GM12875 (cell line): ENCODE measurements around the gene HEATR1.
"Not testable (repeated sequence)": the region's sequence is repeated elsewhere in the genome, so short reads cannot be mapped to it uniquely, and the experiment has no call there.

Experiments used
- H3K4me3 ChIP-seq: one replicate; pipeline ENCODE4 v1.5.1; 2011; ENCODE audit warnings: low read depth, low read length, control low read depth
- CTCF ChIP-seq: IDR thresholded peaks from 2 replicates; pipeline ENCODE4 v1.5.1; 2011; ENCODE audit warnings: low read depth, mild to moderate bottlenecking, control low read depth, inconsistent platforms, low read length, moderate library complexity, borderline replicate concordance; ENCODE audit not compliant: insufficient read depth

Gene HEATR1

DNA sequence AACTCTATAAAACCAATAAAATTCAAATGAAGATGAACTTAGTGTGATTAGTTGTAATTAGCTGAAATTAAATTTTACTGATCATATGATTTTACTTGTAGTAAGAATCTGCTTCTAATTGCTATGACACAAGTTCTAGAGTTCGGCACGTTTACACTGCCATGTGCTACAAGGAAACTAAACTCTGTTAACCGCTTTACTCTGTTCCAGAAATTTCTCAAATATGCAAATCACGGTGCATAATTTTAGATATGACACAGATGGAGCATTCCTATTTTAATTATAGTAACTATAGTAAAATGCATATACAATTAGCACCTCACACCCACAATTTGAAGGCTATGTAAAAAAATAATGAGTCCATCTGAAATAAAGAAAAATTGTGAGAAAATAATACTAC is 14.8 kb downstream of the HEATR1 start:
- no peak for TF ChIP-seq CTCF
- no peak overlapping the region for H3K4me3 ChIP-seq

DNA sequence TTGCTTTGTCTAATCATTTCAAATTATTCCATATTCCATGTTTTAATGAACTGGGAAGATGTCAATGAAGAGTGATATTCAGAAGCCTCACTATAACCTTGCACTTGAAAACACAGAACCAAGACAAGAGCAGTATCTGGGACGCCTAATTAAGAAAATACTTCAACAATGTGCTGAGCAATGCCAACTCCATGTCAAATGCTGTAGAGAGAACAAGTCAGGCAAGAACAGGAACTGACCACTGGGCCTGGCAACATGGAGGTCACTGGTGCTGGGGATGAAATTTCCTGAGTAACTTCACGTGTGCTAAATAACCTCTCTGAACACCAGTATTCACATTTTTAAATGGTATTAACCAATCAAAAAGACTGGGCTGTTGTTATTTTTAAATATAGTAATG is 22.8 kb downstream of the HEATR1 start:
- TF ChIP-seq CTCF = no peak
- H3K4me3 ChIP-seq = no peak overlapping the region

- H3K4me3 ChIP-seq = not testable (repeated sequence)
Observed at GRCh38 chr1:236580404-236580803, 23.9 kb downstream of the HEATR1 start.

DNA sequence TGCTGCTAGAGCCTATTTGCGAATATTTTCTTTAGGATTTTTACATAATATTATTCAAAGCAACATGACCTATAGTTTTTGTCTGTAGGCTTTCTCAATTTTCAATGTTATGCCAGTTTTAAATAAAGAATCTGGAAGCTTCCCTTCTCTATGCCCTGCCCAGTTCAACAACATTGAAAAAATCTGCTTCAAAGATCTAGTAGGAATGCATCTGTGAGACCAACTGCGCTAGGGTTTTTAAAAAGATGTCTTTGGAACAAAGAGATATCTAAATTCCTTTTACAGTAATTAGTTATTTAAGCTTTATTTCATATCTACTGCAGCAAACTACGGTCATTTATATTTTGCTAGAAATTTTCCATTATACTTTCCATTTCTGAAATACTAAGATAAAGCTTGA is 25.7 kb downstream of the HEATR1 start:
- TF ChIP-seq CTCF = no peak
- H3K4me3 ChIP-seq = no peak overlapping the region

DNA sequence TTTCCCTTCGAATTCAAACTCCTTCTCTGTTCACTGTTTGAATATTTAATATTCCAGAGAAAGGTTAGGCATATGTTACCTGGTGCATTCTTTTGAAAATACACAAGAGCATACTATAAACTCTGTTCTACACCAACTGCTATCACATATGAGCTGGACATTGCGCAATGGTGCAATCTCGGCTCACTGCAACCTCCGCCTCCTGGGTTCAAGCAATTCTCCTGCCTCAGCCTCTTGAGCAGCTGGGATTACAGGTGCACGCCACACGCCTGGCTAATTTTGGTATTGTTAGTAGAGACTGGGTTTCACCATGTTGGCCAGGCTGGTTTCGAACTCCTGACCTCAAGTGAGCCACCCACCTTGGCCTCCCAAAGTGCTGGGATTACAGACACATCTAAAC is 27.3 kb downstream of the HEATR1 start:
- H3K4me3 ChIP-seq = not testable (repeated sequence)

DNA sequence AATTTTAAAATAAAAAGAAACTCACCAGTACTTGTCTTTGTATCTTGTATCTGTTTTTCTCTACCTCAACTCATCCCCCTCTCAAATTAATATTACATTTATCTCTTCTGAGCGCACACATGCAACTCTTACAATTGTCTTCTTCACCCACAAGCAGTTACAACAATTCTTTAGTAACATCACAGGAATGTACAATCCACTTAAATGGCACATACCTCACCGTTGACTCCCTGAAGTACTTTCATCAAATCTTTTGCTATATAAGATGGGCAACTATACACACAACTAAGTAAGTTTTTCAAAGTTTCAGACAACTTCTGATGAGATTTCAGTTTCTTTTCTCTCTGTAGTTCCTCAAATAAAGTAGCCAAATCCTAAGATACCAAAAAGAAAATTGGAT is 28.3 kb downstream of the HEATR1 start:
- TF ChIP-seq CTCF = no peak
- H3K4me3 ChIP-seq = no peak overlapping the region

DNA sequence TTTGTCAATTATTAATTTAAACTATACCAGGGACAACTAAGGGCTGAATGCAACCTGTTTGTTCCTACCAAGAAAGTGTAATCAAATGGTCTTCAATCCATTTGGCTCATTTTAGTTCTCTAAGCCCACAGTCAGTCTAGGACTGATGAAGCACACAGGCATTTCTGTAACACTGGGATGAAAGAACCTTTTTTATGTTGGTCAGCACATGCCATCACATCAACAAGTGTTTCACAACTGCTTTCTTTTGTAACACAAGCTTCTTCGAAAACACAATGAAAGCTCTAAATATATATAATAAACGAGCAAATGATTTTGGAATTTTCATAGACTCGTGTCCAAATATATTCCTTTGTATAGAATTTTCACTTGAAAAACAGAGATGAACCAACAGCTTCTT is 28.8 kb downstream of the HEATR1 start:
- H3K4me3 ChIP-seq = no peak overlapping the region
- TF ChIP-seq CTCF = no peak

GRCh38 chr1:236568285-236568894 is 35.9 kb downstream of the HEATR1 start:
- H3K4me3 ChIP-seq = no peak overlapping the region
- TF ChIP-seq CTCF = no peak
